GM21619 (cell line): ENCODE measurements around the gene UGT2B7.
A peak's percentile ranks its signal among the peaks of the same experiment; 100 is the strongest.
"Not testable (repeated sequence)": the region's sequence is repeated elsewhere in the genome, so short reads cannot be mapped to it uniquely, and the experiment has no call there.

Experiments used
- ATAC-seq: cut with Tn5 transposase; IDR thresholded peaks from one replicate; pipeline ENCODE4 v1.9.1; 2021; ENCODE audit not compliant: unreplicated experiment

Gene UGT2B7

GRCh38 chr4:69096111-69096656, at the start of gene UGT2B7:
UGT2B7 (plus strand) TSS chr4:69096474; CDS start chr4:69096521, 47 bp downstream.
- ATAC-seq = no peak

- ATAC-seq = no peak
These were observed 46.4 kb upstream of the UGT2B7 start for GRCh38 chr4:69049860-69050259.

- not testable (repeated sequence) for ATAC-seq
These were observed 45.3 kb upstream of the UGT2B7 start for GRCh38 chr4:69050853-69051575.

- ATAC-seq = no peak
These were observed 44.7 kb upstream of the UGT2B7 start for GRCh38 chr4:69051576-69051943.

- ATAC-seq = not testable (repeated sequence)
These were observed 42.9 kb upstream of the UGT2B7 start for GRCh38 chr4:69053309-69053885.

- not testable (repeated sequence) for ATAC-seq
These were observed 42.2 kb upstream of the UGT2B7 start for GRCh38 chr4:69054033-69054432.

GRCh38 chr4:69054578-69055200, 41.6 kb upstream of the UGT2B7 start:
- ATAC-seq = peak; percentile 36

- ATAC-seq = no peak
These were observed 40.1 kb upstream of the UGT2B7 start for GRCh38 chr4:69056150-69056549.

GRCh38 chr4:69056921-69057550, 39.2 kb upstream of the UGT2B7 start:
- no peak for ATAC-seq

- ATAC-seq = peak; percentile 75
These were observed 38.5 kb upstream of the UGT2B7 start for GRCh38 chr4:69057620-69058409.

GRCh38 chr4:69058410-69059059, 37.7 kb upstream of the UGT2B7 start:
- ATAC-seq = no peak

- ATAC-seq = no peak
These were observed 35.5 kb upstream of the UGT2B7 start for GRCh38 chr4:69060651-69061308.

- no peak for ATAC-seq
These were observed 31.9 kb upstream of the UGT2B7 start for GRCh38 chr4:69064391-69064790.

GRCh38 chr4:69066945-69067344, 29.3 kb upstream of the UGT2B7 start:
- no peak for ATAC-seq

- ATAC-seq = no peak
These were observed 27.2 kb upstream of the UGT2B7 start for GRCh38 chr4:69069085-69069484.

- no peak for ATAC-seq
These were observed 25.7 kb upstream of the UGT2B7 start for GRCh38 chr4:69070590-69070989.

GRCh38 chr4:69071286-69071685, 25.0 kb upstream of the UGT2B7 start:
- no peak for ATAC-seq

GRCh38 chr4:69073375-69073774, 22.9 kb upstream of the UGT2B7 start:
- ATAC-seq = no peak

- ATAC-seq = no peak
These were observed 21.0 kb upstream of the UGT2B7 start for GRCh38 chr4:69075061-69075792.
